Thyroid gland (tissue), 4 donors: ENCODE results near the gene PPP1CC.

Source experiments
- POLR2A ChIP-seq, 2 donors: fragments of 450-650 bp; IDR thresholded peaks; one replicate each; pipeline ENCODE4 v1.6.1; 2017; ENCODE audit warnings: antibody characterized with exemption in 2 of 2, mild to moderate bottlenecking in 2 of 2, moderate library complexity in 1 of 2
- TF ChIP-seq, protein P1 (sequence below), 6 experiments: fragments of 200-600 bp in 3 of 6; fragments of 450-650 bp in 3 of 6; sonication (generic) in 3 of 6; IDR thresholded peaks; one replicate each; pipeline ENCODE4 v1.5.1; 2016 to 2019; ENCODE audit warnings: antibody characterized with exemption in 6 of 6, mild to moderate bottlenecking in 2 of 6, inconsistent platforms in 1 of 6, moderate library complexity in 1 of 6

DNA sequence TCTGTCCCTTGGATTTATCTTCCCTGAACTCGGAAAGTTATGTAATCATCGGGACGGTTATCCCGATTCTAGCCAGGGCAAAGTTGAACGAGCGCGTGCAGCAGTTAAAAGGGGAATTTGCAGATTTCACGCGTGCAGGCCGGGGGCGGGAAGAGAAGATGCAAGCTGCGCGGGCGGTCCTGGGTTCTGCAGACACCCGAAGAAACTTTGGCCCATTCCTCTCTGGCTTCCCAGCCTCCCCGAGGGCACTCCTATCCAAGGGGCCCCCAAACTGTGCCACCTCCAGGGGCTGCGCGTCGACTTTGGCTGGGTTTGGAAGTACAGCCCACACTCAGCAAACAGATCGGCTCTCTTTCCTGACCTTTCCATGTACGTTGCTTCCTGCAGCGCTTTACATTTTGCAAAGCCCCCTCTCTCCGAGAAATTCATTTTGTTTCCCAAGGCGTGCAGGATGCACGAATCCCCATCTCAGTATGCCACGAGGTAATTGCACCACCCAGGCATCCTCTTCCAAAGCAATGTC lies 941 bp upstream of the PPP1CC start:
- TF ChIP-seq, protein P1, sequence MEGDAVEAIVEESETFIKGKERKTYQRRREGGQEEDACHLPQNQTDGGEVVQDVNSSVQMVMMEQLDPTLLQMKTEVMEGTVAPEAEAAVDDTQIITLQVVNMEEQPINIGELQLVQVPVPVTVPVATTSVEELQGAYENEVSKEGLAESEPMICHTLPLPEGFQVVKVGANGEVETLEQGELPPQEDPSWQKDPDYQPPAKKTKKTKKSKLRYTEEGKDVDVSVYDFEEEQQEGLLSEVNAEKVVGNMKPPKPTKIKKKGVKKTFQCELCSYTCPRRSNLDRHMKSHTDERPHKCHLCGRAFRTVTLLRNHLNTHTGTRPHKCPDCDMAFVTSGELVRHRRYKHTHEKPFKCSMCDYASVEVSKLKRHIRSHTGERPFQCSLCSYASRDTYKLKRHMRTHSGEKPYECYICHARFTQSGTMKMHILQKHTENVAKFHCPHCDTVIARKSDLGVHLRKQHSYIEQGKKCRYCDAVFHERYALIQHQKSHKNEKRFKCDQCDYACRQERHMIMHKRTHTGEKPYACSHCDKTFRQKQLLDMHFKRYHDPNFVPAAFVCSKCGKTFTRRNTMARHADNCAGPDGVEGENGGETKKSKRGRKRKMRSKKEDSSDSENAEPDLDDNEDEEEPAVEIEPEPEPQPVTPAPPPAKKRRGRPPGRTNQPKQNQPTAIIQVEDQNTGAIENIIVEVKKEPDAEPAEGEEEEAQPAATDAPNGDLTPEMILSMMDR (IDR thresholded peaks at IDR 0.05) = no peak
- no peak for TF ChIP-seq POLR2A (IDR thresholded peaks at IDR 0.05)
